ENCODE results near the gene IRF3. TPM values are rescaled to one million over a fixed set of nuclear protein-coding genes. Genes with fewer than 3 reads are reported as not detected.

Gene IRF3
- total RNA-seq, 1 donor from 2014 or later = 88.9 TPM

GRCh38 chr19:49632576-49632975, 33.1 kb downstream of the IRF3 start:
- no peak overlapping the region for H3K27ac Mint-ChIP-seq (ENCODE audit: unreplicated experiment)
- DNase-seq (ENCODE audit: extremely low spot score, unreplicated experiment) = no peak
- TF ChIP-seq CTCF (IDR thresholded peaks at IDR 0.05) = no peak
- H3K4me3 Mint-ChIP-seq (ENCODE audit: unreplicated experiment) = no peak overlapping the region
- H3K9me3 Mint-ChIP-seq (ENCODE audit: unreplicated experiment) = no peaks in the 10 kb centered on the region
- H3K36me3 Mint-ChIP-seq (ENCODE audit: unreplicated experiment) = peaks cover 5% of the 10 kb centered on the region
- H3K27me3 Mint-ChIP-seq (ENCODE audit: unreplicated experiment) = no peaks in the 10 kb centered on the region
- peaks cover 32% of the 10 kb centered on the region for H3K4me1 Mint-ChIP-seq (ENCODE audit: unreplicated experiment)

- H3K27me3 Mint-ChIP-seq (ENCODE audit: unreplicated experiment) = no peaks in the 10 kb centered on the region
- peak overlapping the region; percentile 47 for H3K27ac Mint-ChIP-seq (ENCODE audit: unreplicated experiment)
- H3K4me3 Mint-ChIP-seq (ENCODE audit: unreplicated experiment) = no peak overlapping the region
- peaks cover 6% of the 10 kb centered on the region for H3K36me3 Mint-ChIP-seq (ENCODE audit: unreplicated experiment)
- H3K9me3 Mint-ChIP-seq (ENCODE audit: unreplicated experiment) = no peaks in the 10 kb centered on the region
- peaks cover 29% of the 10 kb centered on the region for H3K4me1 Mint-ChIP-seq (ENCODE audit: unreplicated experiment)
- no peak for TF ChIP-seq CTCF (IDR thresholded peaks at IDR 0.05)
- DNase-seq (ENCODE audit: extremely low spot score, unreplicated experiment) = no peak
Measured at GRCh38 chr19:49631610-49632192, 34.0 kb downstream of the IRF3 start.

- no peak for DNase-seq (ENCODE audit: extremely low spot score, unreplicated experiment)
- H3K27ac Mint-ChIP-seq (ENCODE audit: unreplicated experiment) = peak overlapping the region; percentile 78
- TF ChIP-seq CTCF (IDR thresholded peaks at IDR 0.05) = no peak
- no peak overlapping the region for H3K4me3 Mint-ChIP-seq (ENCODE audit: unreplicated experiment)
- H3K36me3 Mint-ChIP-seq (ENCODE audit: unreplicated experiment) = peaks cover 6% of the 10 kb centered on the region
- no peaks in the 10 kb centered on the region for H3K27me3 Mint-ChIP-seq (ENCODE audit: unreplicated experiment)
- peaks cover 25% of the 10 kb centered on the region for H3K4me1 Mint-ChIP-seq (ENCODE audit: unreplicated experiment)
- no peaks in the 10 kb centered on the region for H3K9me3 Mint-ChIP-seq (ENCODE audit: unreplicated experiment)
Measured at GRCh38 chr19:49631014-49631588, 34.6 kb downstream of the IRF3 start.

- TF ChIP-seq CTCF (IDR thresholded peaks at IDR 0.05) = no peak
- H3K27ac Mint-ChIP-seq (ENCODE audit: unreplicated experiment) = peak overlapping the region; percentile 35
- peaks cover 13% of the 10 kb centered on the region for H3K4me1 Mint-ChIP-seq (ENCODE audit: unreplicated experiment)
- peaks cover 5% of the 10 kb centered on the region for H3K36me3 Mint-ChIP-seq (ENCODE audit: unreplicated experiment)
- no peaks in the 10 kb centered on the region for H3K9me3 Mint-ChIP-seq (ENCODE audit: unreplicated experiment)
- H3K4me3 Mint-ChIP-seq (ENCODE audit: unreplicated experiment) = no peak overlapping the region
- no peak for DNase-seq (ENCODE audit: extremely low spot score, unreplicated experiment)
- H3K27me3 Mint-ChIP-seq (ENCODE audit: unreplicated experiment) = no peaks in the 10 kb centered on the region
Measured at GRCh38 chr19:49629659-49630058, 36.0 kb downstream of the IRF3 start.

- Mint-ChIP-seq H3K4me3 (ENCODE audit: unreplicated experiment) (no peak overlapping the region), H3K4me1 (ENCODE audit: unreplicated experiment) (peaks cover 10% of the 10 kb centered on the region), H3K27me3 (ENCODE audit: unreplicated experiment) (no peaks in the 10 kb centered on the region), H3K36me3 (ENCODE audit: unreplicated experiment) (peaks cover 13% of the 10 kb centered on the region), H3K27ac (ENCODE audit: unreplicated experiment) (no peak overlapping the region), H3K9me3 (ENCODE audit: unreplicated experiment) (no peaks in the 10 kb centered on the region)
- DNase-seq (ENCODE audit: extremely low spot score, unreplicated experiment) = no peak
- no peak for TF ChIP-seq CTCF (IDR thresholded peaks at IDR 0.05)
Measured at GRCh38 chr19:49626226-49626625, 39.4 kb downstream of the IRF3 start.

All from osteocyte (in vitro differentiated cells).